SK-N-SH (cell line): ENCODE data around the gene PHACTR2. TPM values are rescaled to one million over a fixed set of nuclear protein-coding genes. Genes with fewer than 3 reads are reported as not detected.
"Not testable (repeated sequence)": the region's sequence is repeated elsewhere in the genome, so short reads cannot be mapped to it uniquely, and the experiment has no call there.

Experiments used
- CTCF ChIA-PET: fragments of 300-600, 350-600 bp; formaldehyde crosslinking; extraction: SDS; loops from one replicate; lab custom pipeline; 2021; lab: Yijun Ruan, JAX
- POLR2A ChIA-PET: fragments of 350-600 bp; sonication (Branson Sonifier 250); formaldehyde crosslinking; extraction: SDS; loops from one replicate; lab custom pipeline; 2020; ENCODE audit warnings: antibody characterized with exemption, inconsistent platforms; lab: Yijun Ruan, JAX
- DNase-seq: peaks from one replicate; pipeline ENCODE4 v3.0.0; 2012
- H2AFZ ChIP-seq: fragments of 200-600 bp; sonication (generic); 2 replicates; pipeline ENCODE4 v1.8.1; 2016; ENCODE audit warnings: antibody characterized with exemption, mild to moderate bottlenecking, low read depth
- H3F3A ChIP-seq: fragments of 200-600 bp; sonication (generic); replicated peaks from 2 replicates; pipeline ENCODE3; 2016; ENCODE audit warnings: antibody characterized with exemption, mild to moderate bottlenecking; ENCODE audit not compliant: insufficient read depth
- H3K27ac ChIP-seq, 2 experiments: fragments of 200-500 bp in 1 of 2; fragments of 200-600 bp in 1 of 2; sonication (Bioruptor generic) in 1 of 2; sonication (generic), shearing (Covaris generic) in 1 of 2; 2 replicates each; pipeline versions ENCODE4 v1.5.1 to v1.6.1; 2014 to 2016; ENCODE audit warnings: low read depth in 2 of 2, inconsistent platforms in 1 of 2, low read length in 1 of 2, mild to moderate bottlenecking in 1 of 2, mixed read lengths in 1 of 2
- H3K27me3 ChIP-seq: fragments of 200-600 bp; sonication (generic), shearing (Covaris generic); 2 replicates; pipeline ENCODE4 v1.6.1; 2016; ENCODE audit warnings: mixed run types; ENCODE audit not compliant: insufficient read depth
- H3K36me3 ChIP-seq, 2 experiments: fragments of 200-500 bp in 1 of 2; fragments of 200-600 bp in 1 of 2; sonication (Bioruptor generic) in 1 of 2; sonication (generic) in 1 of 2; replicated peaks in 1 of 2; 2 replicates each; pipeline versions ENCODE3 to v1.5.1; 2014 to 2016; ENCODE audit warnings: low read length in 1 of 2, mild to moderate bottlenecking in 1 of 2; ENCODE audit not compliant: insufficient read depth in 2 of 2, control insufficient read depth in 1 of 2
- H3K4me1 ChIP-seq, 2 experiments: fragments of 200-500 bp in 1 of 2; fragments of 200-600 bp in 1 of 2; sonication (Bioruptor generic) in 1 of 2; sonication (generic), shearing (Covaris generic) in 1 of 2; 2 replicates each; pipeline versions ENCODE4 v1.5.1 to v1.6.1; 2014 to 2016; ENCODE audit warnings: low read depth in 1 of 2, low read length in 1 of 2, mixed run types in 1 of 2; ENCODE audit not compliant: insufficient read depth in 2 of 2, control insufficient read depth in 1 of 2
- H3K4me2 ChIP-seq: fragments of 200-600 bp; sonication (generic), shearing (Covaris generic); 2 replicates; pipeline ENCODE4 v1.6.1; 2017; ENCODE audit warnings: mixed run types
- H3K4me3 ChIP-seq, 2 experiments: fragments of 200-500 bp in 1 of 2; fragments of 200-600 bp in 1 of 2; sonication (Bioruptor generic) in 1 of 2; sonication (generic), shearing (Covaris generic) in 1 of 2; 2 replicates each; pipeline versions ENCODE4 v1.5.1 to v1.8.1; 2014 to 2016; ENCODE audit warnings: low read depth in 2 of 2, inconsistent platforms in 1 of 2, low read length in 1 of 2, mild to moderate bottlenecking in 1 of 2, mixed read lengths in 1 of 2, moderate library complexity in 1 of 2
- H3K79me2 ChIP-seq: fragments of 200-600 bp; sonication (generic); 2 replicates; pipeline ENCODE4 v1.8.1; 2017; ENCODE audit warnings: mild to moderate bottlenecking; ENCODE audit not compliant: insufficient read depth
- H3K9ac ChIP-seq: fragments of 200-600 bp; sonication (generic); 2 replicates; pipeline ENCODE4 v1.6.1; 2017; ENCODE audit warnings: mixed run types
- H3K9me2 ChIP-seq: fragments of 200-600 bp; sonication (generic); 2 replicates; pipeline ENCODE4 v1.6.1; 2017; ENCODE audit warnings: mixed run types
- H3K9me3 ChIP-seq: fragments of 200-600 bp; sonication (generic); 2 replicates; pipeline ENCODE4 v1.6.1; 2017; ENCODE audit warnings: mixed run types, mild to moderate bottlenecking, moderate library complexity
- H4K20me1 ChIP-seq: fragments of 200-600 bp; sonication (generic); 2 replicates; pipeline ENCODE4 v1.6.1; 2017; ENCODE audit warnings: mild to moderate bottlenecking, mixed run types; ENCODE audit not compliant: insufficient read depth
- CTCF ChIP-seq: fragments of 200-600 bp; sonication (generic); IDR thresholded peaks from 2 replicates; pipeline ENCODE4 v1.6.1; 2017; ENCODE audit warnings: antibody characterized with exemption, mild to moderate bottlenecking, moderate library complexity
- EP300 ChIP-seq, 2 experiments: IDR thresholded peaks; 2 replicates each; pipeline versions ENCODE4 v1.4.0 to v1.6.1; 2012; ENCODE audit warnings: borderline replicate concordance in 1 of 2, low read depth in 1 of 2, low read length in 1 of 2
- GABPA ChIP-seq: IDR thresholded peaks from 2 replicates; pipeline ENCODE4 v1.4.0; 2012; ENCODE audit warnings: low read depth, mild to moderate bottlenecking
- IRF3 ChIP-seq: fragments of 150-350 bp; IDR thresholded peaks from 2 replicates; pipeline ENCODE4 v1.6.1; 2016; ENCODE audit warnings: mild to moderate bottlenecking, low read depth, low read length
- JUND ChIP-seq: IDR thresholded peaks from 2 replicates; pipeline ENCODE4 v1.4.0; 2012
- NRF1 ChIP-seq: IDR thresholded peaks from 2 replicates; pipeline ENCODE4 v1.6.1; 2012; ENCODE audit warnings: low read depth, mild to moderate bottlenecking, low read length
- USF2 ChIP-seq: fragments of 150-350 bp; IDR thresholded peaks from 2 replicates; pipeline ENCODE4 v1.6.1; 2017; ENCODE audit warnings: antibody characterized with exemption, low read length, low read depth, borderline replicate concordance
- WGBS: methylation state at CpG from one replicate; pipeline ENCODE4 v1.1.6; 2017; ENCODE audit warnings: low lambda C conversion rate; 5-methylcytosine and 5-hydroxymethylcytosine counted together
- polyA plus RNA-seq, 3 experiments: library from polyadenylated mRNA; depleted of rRNA; stranded (reverse); fragments of >200 nt; gene quantifications; 2 replicates each; pipeline ENCODE4 v1.2.3, GENCODE V29; 2012

Gene PHACTR2
- polyA plus RNA-seq, 1 of the 3 experiments (the other 2 are of a cell fraction) = 5.0 TPM

GRCh38 chr6:143651328-143651727 lies 26.4 kb upstream of the PHACTR2 start:
- H3K9me2 ChIP-seq, POLR2A ChIA-PET, H3K4me2 ChIP-seq, H3K79me2 ChIP-seq, H3K27ac ChIP-seq, H4K20me1 ChIP-seq, CTCF ChIA-PET, H3K27me3 ChIP-seq, H3K36me3 ChIP-seq, H3K9me3 ChIP-seq, H3K9ac ChIP-seq, DNase-seq, H3F3A ChIP-seq, H3K4me3 ChIP-seq, H3K4me1 ChIP-seq, H2AFZ ChIP-seq: not testable (repeated sequence)
- 90% methylated on average over 4 of the region's 4 CpGs for WGBS

GRCh38 chr6:143652841-143653331 lies 24.9 kb upstream of the PHACTR2 start:
- Histone ChIP-seq H3K9me2 (no peaks in the 10 kb centered on the region), H4K20me1 (no peaks in the 10 kb centered on the region), H3K36me3 (no peaks in the 10 kb centered on the region), H2AFZ (no peak overlapping the region), H3F3A (no peaks in the 10 kb centered on the region)
- POLR2A ChIA-PET = no interaction called here
- TF ChIP-seq EP300 (IDR thresholded peaks at IDR 0.05; ENCODE audit: borderline replicate concordance in 1 of 2, low read depth in 1 of 2, low read length in 1 of 2) = no peak
- TF ChIP-seq, all 33 proteins: peak for 0
- DNase-seq = no peak
- H3K4me3 ChIP-seq = no peak overlapping the region
- WGBS = 71% methylated on average over 3 of the region's 6 CpGs
- no peaks in the 10 kb centered on the region for H3K9me3 ChIP-seq
- no peak overlapping the region for H3K27ac ChIP-seq
- no peak overlapping the region for H3K9ac ChIP-seq
- H3K4me1 ChIP-seq = no peaks in the 10 kb centered on the region
- CTCF ChIA-PET = interaction anchor here (0.9 to 1.1 kb wide), 2 partner anchors 18 to 360 kb away, joined by 3 read pairs; no protein-coding TSS in a partner anchor
- no peaks in the 10 kb centered on the region for H3K79me2 ChIP-seq
- H3K27me3 ChIP-seq = no peaks in the 10 kb centered on the region
- H3K4me2 ChIP-seq = no peak overlapping the region

- 65% methylated on average over 5 of the region's 5 CpGs for WGBS
- H3F3A ChIP-seq = no peaks in the 10 kb centered on the region
- no peak overlapping the region for H3K9ac ChIP-seq
- no peak overlapping the region for H3K4me3 ChIP-seq
- H3K36me3 ChIP-seq = no peaks in the 10 kb centered on the region
- H3K27me3 ChIP-seq = no peaks in the 10 kb centered on the region
- no peaks in the 10 kb centered on the region for H3K9me2 ChIP-seq
- H2AFZ ChIP-seq = no peak overlapping the region
- CTCF ChIA-PET = no interaction called here
- H3K27ac ChIP-seq = no peak overlapping the region
- no peaks in the 10 kb centered on the region for H3K79me2 ChIP-seq
- H3K4me1 ChIP-seq = no peaks in the 10 kb centered on the region
- DNase-seq = no peak
- H3K9me3 ChIP-seq = no peaks in the 10 kb centered on the region
- POLR2A ChIA-PET = no interaction called here
- H3K4me2 ChIP-seq = no peak overlapping the region
- H4K20me1 ChIP-seq = no peaks in the 10 kb centered on the region
- TF ChIP-seq CTCF (no peak), GABPA (no peak), JUND (no peak), IRF3 (no peak), NRF1 (no peak), USF2 (no peak)
- TF ChIP-seq, all 33 proteins: peak for 0
Measured at GRCh38 chr6:143655541-143655940, 22.2 kb upstream of the PHACTR2 start.
